Endothelial cell (in vitro differentiated cells): ENCODE results near the gene SLC25A17. TPM values are rescaled to one million over a fixed set of nuclear protein-coding genes. Genes with fewer than 3 reads are reported as not detected.

Experiments used
- DNase-seq: peaks from one replicate; pipeline ENCODE4 v3.0.0; 2021; ENCODE audit warnings: low spot score
- H3K27ac Mint-ChIP-seq: one replicate; pipeline ENCODE4 v1.8.0; 2021; ENCODE audit warnings: mixed read lengths, inconsistent platforms; ENCODE audit not compliant: unreplicated experiment
- H3K27me3 Mint-ChIP-seq: one replicate; pipeline ENCODE4 v1.8.0; 2021; ENCODE audit warnings: mild to moderate bottlenecking, moderate library complexity, mixed read lengths, inconsistent platforms; ENCODE audit not compliant: unreplicated experiment
- H3K36me3 Mint-ChIP-seq: one replicate; pipeline ENCODE4 v1.8.0; 2021; ENCODE audit warnings: mild to moderate bottlenecking, low read depth, mixed read lengths, inconsistent platforms; ENCODE audit not compliant: unreplicated experiment
- H3K4me1 Mint-ChIP-seq: one replicate; pipeline ENCODE4 v1.8.0; 2021; ENCODE audit warnings: mild to moderate bottlenecking, mixed read lengths, inconsistent platforms; ENCODE audit not compliant: unreplicated experiment
- H3K4me3 Mint-ChIP-seq: one replicate; pipeline ENCODE4 v1.8.0; 2021; ENCODE audit warnings: mild to moderate bottlenecking, mixed read lengths, inconsistent platforms; ENCODE audit not compliant: unreplicated experiment
- H3K9me3 Mint-ChIP-seq: one replicate; pipeline ENCODE4 v1.8.0; 2021; ENCODE audit warnings: mixed read lengths, inconsistent platforms; ENCODE audit not compliant: unreplicated experiment
- total RNA-seq: library from RNA; stranded (reverse); fragmentation: NEBNext Ultra II Directional; extraction: Animal tissue kit (Norgen Biotek cat#: 25700); gene quantifications from one replicate; pipeline ENCODE4 v1.2.1, GENCODE V29; 2021; ENCODE audit not compliant: unreplicated experiment
- TF ChIP-seq, protein P1 (sequence below): fragments of 200-600 bp; sonication (generic); IDR thresholded peaks from one replicate; pipeline ENCODE4 v1.5.0; 2021; ENCODE audit warnings: antibody characterized with exemption; ENCODE audit not compliant: unreplicated experiment

SLC25A17 gene
- total RNA-seq, 1 donor from 2014 or later: 18.1 TPM

DNA sequence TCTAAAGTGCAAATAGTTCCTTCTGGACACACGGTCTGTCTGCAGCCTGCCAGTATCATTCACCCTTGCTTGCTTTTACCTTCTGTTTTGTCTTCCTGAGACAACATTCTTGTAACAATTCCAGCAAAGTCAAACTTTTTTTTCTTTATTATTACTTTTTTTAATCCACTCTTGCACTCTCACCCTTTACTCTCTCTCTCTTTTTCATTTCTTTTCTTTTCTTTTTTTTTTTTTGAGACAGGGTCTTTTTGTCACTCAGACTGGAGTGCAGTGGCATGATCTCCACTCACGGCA, 86.2 kb downstream of the SLC25A17 start:
- no peak overlapping the region for H3K4me3 Mint-ChIP-seq
- peak overlapping the region; percentile 32 for H3K27ac Mint-ChIP-seq
- H3K9me3 Mint-ChIP-seq: no peaks in the 10 kb centered on the region

GRCh38 chr22:40729284-40729683, 89.9 kb downstream of the SLC25A17 start:
- no peak overlapping the region for H3K27ac Mint-ChIP-seq
- DNase-seq: no peak
- TF ChIP-seq, protein P1, sequence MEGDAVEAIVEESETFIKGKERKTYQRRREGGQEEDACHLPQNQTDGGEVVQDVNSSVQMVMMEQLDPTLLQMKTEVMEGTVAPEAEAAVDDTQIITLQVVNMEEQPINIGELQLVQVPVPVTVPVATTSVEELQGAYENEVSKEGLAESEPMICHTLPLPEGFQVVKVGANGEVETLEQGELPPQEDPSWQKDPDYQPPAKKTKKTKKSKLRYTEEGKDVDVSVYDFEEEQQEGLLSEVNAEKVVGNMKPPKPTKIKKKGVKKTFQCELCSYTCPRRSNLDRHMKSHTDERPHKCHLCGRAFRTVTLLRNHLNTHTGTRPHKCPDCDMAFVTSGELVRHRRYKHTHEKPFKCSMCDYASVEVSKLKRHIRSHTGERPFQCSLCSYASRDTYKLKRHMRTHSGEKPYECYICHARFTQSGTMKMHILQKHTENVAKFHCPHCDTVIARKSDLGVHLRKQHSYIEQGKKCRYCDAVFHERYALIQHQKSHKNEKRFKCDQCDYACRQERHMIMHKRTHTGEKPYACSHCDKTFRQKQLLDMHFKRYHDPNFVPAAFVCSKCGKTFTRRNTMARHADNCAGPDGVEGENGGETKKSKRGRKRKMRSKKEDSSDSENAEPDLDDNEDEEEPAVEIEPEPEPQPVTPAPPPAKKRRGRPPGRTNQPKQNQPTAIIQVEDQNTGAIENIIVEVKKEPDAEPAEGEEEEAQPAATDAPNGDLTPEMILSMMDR: no peak
- no peaks in the 10 kb centered on the region for H3K9me3 Mint-ChIP-seq
- H3K36me3 Mint-ChIP-seq: no peaks in the 10 kb centered on the region
- no peaks in the 10 kb centered on the region for H3K27me3 Mint-ChIP-seq
- H3K4me1 Mint-ChIP-seq: peaks cover 22% of the 10 kb centered on the region
- H3K4me3 Mint-ChIP-seq: no peak overlapping the region

More for the DNA sequence above, 86.2 kb downstream of the SLC25A17 start:
- DNase-seq: no peak
- peaks cover 1% of the 10 kb centered on the region for H3K27me3 Mint-ChIP-seq
- TF ChIP-seq, protein P1: no peak
- H3K4me1 Mint-ChIP-seq: peaks cover 22% of the 10 kb centered on the region
- no peaks in the 10 kb centered on the region for H3K36me3 Mint-ChIP-seq

DNA sequence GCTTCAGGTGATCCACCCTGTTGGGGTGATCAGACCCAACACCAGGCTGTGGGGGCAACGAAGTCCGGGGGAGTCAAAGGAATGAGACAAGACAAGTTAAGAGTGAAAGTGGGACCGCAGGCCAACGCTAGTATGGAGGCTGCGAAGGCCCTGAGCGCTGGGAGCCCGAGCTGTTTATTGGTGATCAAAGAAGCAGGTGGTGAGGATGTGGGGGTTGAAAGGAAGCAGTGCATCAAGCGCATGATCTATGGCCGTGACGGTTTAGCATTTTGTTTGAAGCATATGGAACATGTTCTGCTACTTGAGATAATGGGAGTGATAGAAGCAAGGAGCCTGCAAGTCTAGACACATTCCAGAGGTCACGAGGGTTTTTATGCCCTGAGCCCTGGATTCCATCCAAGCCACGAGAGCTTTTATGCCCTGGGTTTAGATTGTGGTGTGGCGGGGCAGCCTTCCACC, 90.4 kb downstream of the SLC25A17 start:
- H3K36me3 Mint-ChIP-seq: no peaks in the 10 kb centered on the region
- H3K9me3 Mint-ChIP-seq: no peaks in the 10 kb centered on the region
- TF ChIP-seq, protein P1: no peak
- H3K27me3 Mint-ChIP-seq: no peaks in the 10 kb centered on the region
- H3K4me3 Mint-ChIP-seq: no peak overlapping the region
- DNase-seq: no peak
- H3K27ac Mint-ChIP-seq: peak overlapping the region; percentile 68
- peaks cover 22% of the 10 kb centered on the region for H3K4me1 Mint-ChIP-seq

DNA sequence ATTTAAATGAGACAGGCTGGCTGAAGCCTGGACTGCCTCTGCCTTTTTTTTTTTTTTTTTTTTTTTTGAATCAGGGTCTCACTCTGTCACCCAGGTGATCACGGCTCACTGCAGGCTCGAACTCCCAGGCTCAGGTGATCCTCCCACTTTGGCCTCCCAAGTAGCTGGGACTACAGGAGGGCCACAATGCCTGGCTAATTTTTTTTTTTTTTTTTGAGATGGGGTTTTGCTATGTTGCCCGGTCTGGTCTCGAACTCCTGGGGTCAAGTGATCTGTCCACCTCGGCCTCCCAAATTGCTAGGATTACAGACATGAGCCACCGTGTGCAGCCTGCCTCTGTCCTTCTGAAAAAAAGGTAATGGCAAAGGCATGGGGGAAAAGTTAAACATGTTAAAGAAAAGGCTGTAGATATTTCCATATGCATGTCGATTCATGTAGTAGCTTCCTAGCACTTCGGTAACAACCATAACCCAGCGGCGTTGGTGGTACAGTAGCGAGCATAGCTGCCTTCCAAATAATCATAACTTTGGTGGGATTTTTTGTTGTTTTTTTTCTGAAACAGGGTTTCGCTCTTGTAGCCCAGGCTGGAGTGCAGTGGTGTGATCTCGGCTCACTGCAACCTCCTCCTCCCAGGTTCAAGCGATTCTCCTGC, 91.1 kb downstream of the SLC25A17 start:
- H3K27ac Mint-ChIP-seq: no peak overlapping the region

More for the DNA sequence above, 91.1 kb downstream of the SLC25A17 start:
- Mint-ChIP-seq H3K36me3 (no peaks in the 10 kb centered on the region), H3K27me3 (no peaks in the 10 kb centered on the region), H3K4me3 (no peak overlapping the region), H3K9me3 (no peaks in the 10 kb centered on the region), H3K4me1 (peaks cover 21% of the 10 kb centered on the region)
- no peak for DNase-seq
- TF ChIP-seq, protein P1: no peak
